SK-N-MC (cell line): ENCODE data around the gene ANKRD37.

ENCODE experiments used
- EZH2 ChIP-seq: fragments of 200-600 bp; sonication (generic); IDR thresholded peaks from one replicate; pipeline ENCODE4 v1.6.1; 2017; ENCODE audit warnings: antibody characterized with exemption
- FOXP2 ChIP-seq: optimal IDR thresholded peaks from 2 replicates; pipeline ENCODE3; 2011; ENCODE audit warnings: mild to moderate bottlenecking, moderate library complexity; ENCODE audit not compliant: insufficient read depth; ENCODE audit errors: extremely low read length, control extremely low read depth
- POLR2AphosphoS5 ChIP-seq: IDR thresholded peaks from 2 replicates; pipeline ENCODE4 v1.6.1; 2012; ENCODE audit warnings: mild to moderate bottlenecking, low read depth, low read length, borderline replicate concordance

DNA sequence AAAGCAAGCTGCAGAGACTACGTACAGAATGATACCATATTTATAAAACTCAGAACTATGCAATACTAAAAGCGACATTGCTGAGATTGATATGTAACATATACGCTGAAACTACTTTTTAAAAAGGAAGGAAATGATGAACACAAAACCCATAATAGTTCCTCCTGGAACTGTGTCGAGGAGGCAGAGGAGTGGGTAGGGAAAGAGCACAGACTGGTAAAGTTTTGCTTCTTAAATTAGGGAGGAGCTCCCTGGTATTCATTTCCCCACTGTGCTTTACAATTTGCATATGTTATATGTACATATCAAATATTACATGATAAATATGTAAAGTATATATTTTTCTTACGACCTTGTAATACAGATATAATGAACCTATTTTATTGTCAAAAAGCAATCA is 15.2 kb downstream of the ANKRD37 start:
- no peak for TF ChIP-seq POLR2AphosphoS5
- no peak for TF ChIP-seq EZH2
- no peak for TF ChIP-seq FOXP2
